GM19193 (cell line): ENCODE data around the gene CITED4.

Experiments used
- POLR2A ChIP-seq: IDR thresholded peaks from 4 replicates; pipeline ENCODE4 v1.6.1; 2011; ENCODE audit not compliant: insufficient read depth, insufficient read length; ENCODE audit errors: extremely low read depth

CITED4 gene, protein sequence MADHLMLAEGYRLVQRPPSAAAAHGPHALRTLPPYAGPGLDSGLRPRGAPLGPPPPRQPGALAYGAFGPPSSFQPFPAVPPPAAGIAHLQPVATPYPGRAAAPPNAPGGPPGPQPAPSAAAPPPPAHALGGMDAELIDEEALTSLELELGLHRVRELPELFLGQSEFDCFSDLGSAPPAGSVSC

DNA sequence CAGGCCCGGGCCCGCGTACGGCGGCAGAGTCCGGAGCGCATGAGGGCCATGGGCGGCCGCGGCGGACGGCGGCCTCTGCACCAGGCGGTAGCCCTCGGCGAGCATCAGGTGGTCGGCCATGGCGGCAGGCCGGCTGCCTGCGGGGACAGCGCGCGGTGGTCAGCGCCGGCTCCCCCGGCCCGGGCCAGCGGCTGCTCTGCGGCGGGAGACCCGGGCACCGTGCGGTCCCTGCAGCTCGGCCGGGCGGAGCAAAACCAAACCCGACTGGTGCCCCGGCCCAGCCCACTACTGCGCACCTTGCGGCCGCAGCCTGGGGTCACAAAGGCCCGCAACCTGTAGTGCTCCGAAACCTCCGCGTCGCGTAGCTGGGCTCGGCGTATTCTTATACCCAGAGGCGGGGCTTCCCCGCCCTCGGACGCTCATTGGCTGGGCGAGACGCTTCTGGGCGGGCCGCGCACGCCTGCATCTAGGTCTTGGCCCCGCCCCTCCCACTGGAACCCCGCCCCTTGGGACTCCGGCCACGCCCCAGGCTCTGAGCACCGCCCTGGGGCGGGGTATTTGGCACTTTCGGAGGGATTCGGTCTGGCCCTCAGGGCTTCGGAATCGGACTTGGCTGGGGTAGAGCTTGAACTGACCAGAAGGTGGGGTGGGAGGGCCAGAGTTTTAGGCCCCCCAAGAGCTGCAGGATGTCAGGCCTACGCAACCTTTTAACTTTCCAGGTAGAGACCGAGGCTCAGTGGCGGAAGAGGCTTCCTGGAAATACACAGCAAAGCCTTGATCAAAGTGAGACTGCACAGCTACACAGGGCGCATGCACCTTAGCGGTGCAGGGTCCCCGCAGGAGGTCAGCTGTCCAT lies at the start of gene CITED4:
CITED4 (minus strand) TSS at position 356 of the 856 bp plus-strand sequence; CDS start at position 120, 236 bp downstream.
- TF ChIP-seq POLR2A, result peak; percentile 12

DNA sequence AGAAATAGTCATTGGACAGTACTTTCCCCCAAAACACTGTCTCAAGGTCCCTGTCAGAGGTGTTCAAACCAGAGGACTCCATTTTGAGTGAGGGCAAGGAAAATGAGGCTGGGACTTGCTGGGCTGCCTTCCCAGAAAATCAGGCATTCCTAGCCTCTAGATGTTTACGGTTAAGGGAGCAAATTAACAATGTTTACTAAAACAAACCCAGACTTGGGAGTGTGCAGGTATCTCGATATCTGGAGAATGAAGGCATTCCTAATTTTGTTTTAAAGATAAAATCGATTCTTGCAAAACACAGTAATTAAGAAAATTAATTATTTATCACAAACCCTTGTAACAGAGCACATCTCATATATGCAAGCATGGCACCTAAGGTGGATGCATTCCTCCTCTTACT lies 48.9 kb upstream of the CITED4 start:
- TF ChIP-seq POLR2A, result no peak

DNA sequence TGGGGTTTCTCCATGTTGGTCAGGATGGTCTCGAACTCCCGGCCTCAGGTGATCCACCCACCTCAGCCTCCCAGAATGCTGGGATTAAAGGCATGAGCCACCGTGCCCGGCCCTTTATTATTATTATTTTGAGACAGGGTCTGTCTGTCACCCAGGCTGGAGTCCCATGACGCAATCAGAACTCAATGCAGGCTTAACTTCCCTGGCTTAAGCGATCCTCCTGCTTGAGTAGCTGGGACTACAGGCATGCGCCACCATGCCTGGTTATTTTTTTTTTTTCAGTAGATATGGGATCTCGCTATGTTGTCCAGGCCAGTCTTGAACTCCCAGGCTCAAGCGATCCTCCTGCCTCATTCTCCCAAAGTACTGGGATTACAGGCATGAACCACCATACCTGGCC lies 47.1 kb upstream of the CITED4 start:
- TF ChIP-seq POLR2A, result no peak

DNA sequence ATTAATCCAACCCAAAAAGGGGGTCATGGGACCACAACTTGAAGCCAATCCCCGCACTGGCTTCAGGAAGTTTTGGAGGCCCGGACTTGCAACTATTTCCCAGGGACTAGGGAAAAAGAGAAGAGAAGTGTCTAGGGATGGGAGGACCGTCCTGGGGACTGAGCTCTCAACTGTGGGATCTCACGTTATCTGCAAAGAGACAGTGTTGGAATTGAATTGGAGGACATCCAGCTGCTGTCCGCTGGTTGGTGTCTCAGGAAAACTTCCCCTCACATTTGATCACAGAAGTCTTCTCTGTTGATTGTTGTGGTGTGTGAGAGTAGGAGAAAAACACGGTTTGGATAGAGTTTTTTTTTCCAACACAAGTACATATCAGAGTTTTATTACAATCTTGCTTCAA lies 46.2 kb upstream of the CITED4 start:
- TF ChIP-seq POLR2A, result no peak

DNA sequence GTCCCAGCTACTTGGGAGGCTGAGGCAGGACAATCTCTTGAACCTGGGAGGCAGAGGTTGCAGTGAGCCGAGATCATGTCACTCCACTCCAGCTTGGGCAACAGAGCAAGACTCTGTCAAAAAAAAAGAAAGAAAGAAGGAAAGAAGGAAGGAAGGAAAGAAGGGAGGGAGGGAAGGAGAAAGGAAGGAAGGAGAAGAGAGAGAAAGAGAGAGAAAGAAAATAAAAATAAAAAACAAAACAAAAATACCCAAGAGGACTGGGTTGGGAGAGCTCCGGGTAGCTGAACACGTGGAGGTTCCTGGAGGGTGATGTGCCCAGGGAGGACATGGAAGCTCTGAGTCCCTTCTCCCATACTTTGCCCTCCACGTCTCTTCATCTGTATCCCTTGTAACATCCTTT lies 45.7 kb upstream of the CITED4 start:
- no peak for TF ChIP-seq POLR2A

DNA sequence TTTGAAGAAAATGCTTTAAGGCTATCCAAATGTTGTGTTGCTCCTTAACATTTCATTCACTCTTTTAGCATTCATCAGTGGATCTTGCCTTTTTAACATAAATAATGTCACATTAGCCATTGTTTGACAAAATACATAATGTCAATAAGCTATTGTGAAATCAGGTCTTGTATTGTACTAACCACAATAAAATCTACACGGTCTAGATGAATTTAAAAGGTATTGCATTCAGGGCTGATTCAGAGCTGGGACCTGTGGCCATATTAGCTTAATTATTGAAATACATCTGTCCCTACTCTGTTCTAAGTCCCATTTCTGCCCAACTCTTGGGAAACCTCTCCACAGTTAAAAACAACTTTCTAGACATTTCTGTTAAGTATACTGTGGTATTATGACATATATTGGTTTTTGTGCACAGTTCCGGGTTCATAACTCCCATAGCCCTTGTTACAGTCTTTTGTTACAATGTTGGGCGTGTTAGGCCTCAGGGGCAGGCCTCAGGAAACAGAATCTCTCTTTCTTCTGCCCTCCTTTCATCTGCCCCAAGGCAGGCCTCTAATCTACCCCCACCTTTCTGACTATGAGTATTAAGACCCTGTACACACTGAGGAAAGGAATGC lies 44.7 kb upstream of the CITED4 start:
- TF ChIP-seq POLR2A, result no peak

DNA sequence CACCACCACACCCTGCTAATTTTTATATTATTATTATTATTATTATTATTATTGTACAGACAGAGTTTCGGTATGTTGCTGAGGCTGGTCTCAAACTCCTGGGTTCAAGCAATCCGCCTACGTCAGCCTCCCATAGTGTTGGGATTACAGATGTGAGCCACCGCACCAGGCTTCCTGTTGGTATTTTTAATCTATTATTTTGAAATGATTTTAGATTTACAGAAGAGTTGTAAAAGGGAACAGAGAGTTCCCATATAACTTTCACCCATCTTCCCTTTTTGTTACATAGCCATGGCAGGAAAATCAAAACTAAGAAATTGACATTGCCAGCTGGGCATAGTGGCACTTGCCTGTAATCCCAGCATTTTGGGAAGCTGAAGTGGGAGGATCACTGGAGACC lies 42.9 kb upstream of the CITED4 start:
- TF ChIP-seq POLR2A, result no peak

DNA sequence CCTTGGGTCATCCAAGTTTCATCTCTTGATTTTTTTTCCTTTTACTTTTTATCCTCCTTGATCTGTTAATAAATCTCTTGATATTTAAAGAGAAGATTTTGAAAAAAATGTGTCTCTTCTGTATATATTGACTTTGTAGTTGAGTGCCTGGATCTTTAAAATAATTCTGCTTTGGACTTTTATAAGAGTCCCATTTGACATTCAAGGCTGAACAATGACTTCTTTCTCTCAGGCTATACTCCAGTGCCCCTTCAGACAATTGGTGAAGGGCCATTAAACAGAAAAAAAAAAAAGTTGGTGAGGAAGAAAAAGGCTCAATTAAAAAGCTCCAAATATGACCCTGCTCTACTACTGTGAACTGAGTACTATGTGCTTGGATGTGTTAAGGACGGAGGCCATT lies 40.9 kb upstream of the CITED4 start:
- TF ChIP-seq POLR2A, result no peak

DNA sequence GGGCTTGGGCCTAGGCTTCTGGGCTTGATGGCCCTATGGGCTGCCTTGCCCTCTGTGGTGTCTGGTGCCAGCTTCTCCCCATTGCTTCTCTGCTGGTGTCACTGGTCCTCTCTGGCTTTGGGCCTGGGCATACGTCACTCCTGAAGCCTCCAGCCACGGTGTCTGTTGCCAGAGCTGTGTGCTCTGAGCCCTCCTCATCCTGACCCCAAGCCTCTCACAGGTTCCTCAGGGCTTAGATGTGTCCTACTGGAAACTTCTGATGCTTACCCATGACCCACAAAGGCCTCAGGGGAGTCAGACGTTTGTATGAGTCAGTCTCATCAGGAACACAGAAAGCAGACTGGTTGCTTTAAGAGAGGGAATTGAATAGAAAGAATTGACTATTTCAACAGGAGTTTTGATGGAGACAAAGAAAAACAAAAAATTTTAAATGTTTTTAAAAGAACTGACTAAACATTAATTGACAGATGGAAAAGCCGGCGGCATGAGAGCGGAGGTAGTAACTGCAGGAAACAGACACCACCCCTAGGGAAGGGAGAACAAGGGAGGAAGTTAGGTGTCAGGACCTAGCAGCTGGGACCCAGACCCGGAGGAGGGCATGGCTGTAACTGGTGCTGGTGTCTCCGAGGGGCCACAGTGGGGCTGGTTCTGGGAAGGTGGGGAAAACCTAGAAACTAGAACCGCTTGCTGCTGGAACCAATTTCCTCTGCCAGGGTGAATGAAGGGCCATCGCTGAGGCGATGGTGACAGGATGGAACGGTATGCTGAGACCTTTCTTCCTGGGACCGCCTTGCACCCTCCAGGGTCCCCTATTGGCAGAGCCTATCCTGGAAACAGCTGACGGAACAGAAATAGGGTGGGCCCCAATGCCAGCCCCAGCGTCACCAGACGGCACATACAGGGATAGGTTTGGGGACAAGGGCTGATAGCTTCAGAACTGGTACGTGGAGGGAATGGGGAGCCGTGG lies 40.0 kb upstream of the CITED4 start:
- no peak for TF ChIP-seq POLR2A

DNA sequence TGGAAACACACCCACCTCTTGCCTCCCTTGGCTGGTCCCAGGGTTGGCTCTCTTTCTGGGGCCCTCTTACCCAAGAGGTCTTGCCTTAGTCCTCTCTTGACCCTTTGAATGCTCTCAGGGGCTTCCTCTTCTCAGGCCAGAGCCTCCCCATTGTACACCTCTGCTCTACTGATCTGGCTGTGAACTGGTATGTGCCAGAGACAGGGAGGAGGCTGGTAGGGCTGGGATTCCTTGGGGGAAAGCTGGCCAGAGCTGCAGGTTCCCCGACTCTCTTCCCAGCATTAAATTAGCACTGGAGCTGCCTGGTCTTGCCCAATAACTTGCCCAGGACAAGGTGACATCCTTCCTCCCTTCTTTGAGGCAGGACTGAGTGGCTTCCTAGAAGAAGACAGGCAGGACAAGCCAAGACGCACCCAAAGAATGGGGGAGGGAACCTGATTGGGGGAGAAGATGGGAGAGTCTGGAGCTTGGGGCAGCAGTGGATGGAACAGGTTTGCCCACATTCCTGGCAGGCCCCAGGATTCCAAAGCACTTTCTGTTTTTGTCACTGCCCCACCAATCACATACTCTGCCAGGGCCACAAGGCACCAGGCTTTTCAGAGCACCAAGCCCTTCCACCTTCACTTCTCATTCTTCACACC lies 37.2 kb upstream of the CITED4 start:
- no peak for TF ChIP-seq POLR2A

DNA sequence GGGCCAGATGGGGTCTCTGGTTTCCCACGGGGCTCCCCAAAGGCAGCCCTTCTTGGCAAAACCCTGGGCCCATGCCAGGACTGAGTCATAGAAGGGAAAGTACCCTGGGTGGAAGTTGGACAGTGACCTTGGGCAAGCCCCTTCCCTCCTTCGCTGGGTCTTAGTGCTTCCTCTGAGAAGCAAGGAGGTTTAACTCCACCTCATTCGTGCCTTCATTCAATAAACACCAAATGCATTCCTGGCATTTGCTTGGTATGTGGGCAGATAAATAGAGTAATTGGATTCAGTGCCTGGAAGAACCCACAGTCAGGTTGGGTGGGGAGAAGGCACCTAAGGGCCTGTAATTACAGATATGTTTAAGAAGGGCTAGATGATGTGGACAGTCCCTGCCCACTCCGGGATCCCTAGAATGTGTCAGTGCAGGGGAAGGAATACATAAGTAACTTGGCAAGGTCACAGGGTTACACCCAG lies 36.3 kb upstream of the CITED4 start:
- TF ChIP-seq POLR2A, result no peak

DNA sequence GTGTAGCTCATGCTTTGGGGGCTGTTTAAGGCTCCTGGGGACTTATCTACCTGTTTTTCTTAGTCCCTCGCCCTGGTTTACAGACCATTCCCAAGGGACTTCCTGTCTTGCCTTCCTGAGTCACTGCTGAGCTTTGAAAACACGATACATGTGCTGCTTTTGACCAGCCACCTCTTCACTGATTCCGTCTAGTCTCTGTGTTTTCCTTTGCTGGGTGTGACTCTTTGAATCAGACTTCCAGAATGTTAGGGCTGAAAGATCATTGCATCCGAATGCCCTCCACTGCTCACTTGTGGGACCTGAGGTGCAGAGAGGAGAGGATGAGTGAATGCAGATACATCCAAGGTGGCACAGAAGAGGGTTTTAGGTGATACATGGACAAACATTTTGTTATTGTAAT lies 35.4 kb upstream of the CITED4 start:
- TF ChIP-seq POLR2A, result no peak

DNA sequence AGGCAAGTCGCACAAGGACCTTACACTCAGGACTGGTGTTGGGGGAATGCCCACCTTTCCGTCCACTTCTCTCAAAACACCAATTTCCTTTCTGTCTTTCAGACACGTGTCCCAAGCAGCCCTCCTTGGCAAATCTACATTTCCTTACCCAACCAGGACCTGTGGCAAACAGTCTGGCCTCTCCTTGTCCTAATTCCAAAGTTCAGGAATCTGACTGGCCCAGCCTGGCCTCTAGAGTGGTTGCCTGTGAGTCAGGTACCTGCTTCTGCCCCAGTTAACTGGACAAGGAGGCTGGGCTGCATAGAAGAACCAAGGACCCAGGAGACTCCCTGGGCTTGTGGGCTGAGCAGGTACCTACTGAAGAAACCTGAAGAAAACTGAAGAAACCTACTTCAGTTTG lies 34.3 kb upstream of the CITED4 start:
- no peak for TF ChIP-seq POLR2A

DNA sequence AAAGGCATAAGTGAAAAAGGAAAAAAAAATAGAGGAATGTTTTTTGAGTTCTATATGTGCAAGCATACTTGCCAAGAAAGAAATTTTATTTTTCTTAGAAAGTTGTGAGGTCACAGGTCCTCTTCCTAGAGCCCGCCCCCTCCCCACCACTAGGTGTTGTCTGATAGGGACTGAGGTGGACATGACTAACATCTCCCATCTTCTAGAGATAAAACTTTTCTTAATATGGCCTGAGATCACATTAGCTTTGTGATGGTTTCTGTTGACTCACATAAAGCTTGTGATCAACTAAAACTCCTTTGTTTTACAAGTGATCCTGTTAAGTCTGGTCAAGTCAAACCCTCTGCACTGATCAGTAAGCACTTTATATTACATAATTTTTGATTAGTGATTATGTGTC lies 33.4 kb upstream of the CITED4 start:
- no peak for TF ChIP-seq POLR2A
